ENCODE results near the gene NEAT1. TPM values are rescaled to one million over a fixed set of nuclear protein-coding genes. Genes with fewer than 3 reads are reported as not detected.

NEAT1 gene
- total RNA-seq, 4 donors from 2014 or later = 21.0 to 341 (median 183) TPM

- H3K4me3 ChIP-seq = peak overlapping the region; percentile 18 to 81
- peaks cover 0 to 1% of the 10 kb centered on the region in 2 donors for H3K36me3 ChIP-seq
- 0% methylated on average over 2 to 11 of the region's 15 CpGs for WGBS, 2 donors (ENCODE audit: low coverage in 1 of 2)
- peak; percentile 58 for ATAC-seq
- peak overlapping the region; percentile 97 to 100 (median 98) for H3K27ac ChIP-seq
- no peaks in the 10 kb centered on the region for H3K27me3 ChIP-seq
- TF ChIP-seq POLR2AphosphoS5 (IDR thresholded peaks at IDR 0.05) (peak; percentile 86), EP300 (IDR thresholded peaks at IDR 0.05) (no peak), POLR2A (IDR thresholded peaks at IDR 0.05) (peak; percentile 73 to 77)
- peaks cover 6 to 60% (median 39%) of the 10 kb centered on the region in 3 donors for H3K4me1 ChIP-seq
- no peaks in the 10 kb centered on the region for H3K9me3 ChIP-seq
Measured at GRCh38 chr11:65418681-65419459, 3.7 kb upstream of the NEAT1 start.

- Histone ChIP-seq H3K36me3 (no peaks in the 10 kb centered on the region), H3K4me3 (peak overlapping the region; percentile 18 to 81), H3K27ac (peak overlapping the region; percentile 97 to 100 (median 98)), H3K9me3 (no peaks in the 10 kb centered on the region), H3K4me1 (peaks cover 6 to 60% (median 39%) of the 10 kb centered on the region in 3 donors), H3K27me3 (no peaks in the 10 kb centered on the region)
- no peak for ATAC-seq
- TF ChIP-seq POLR2AphosphoS5 (IDR thresholded peaks at IDR 0.05) (no peak), CTCF (IDR thresholded peaks at IDR 0.05) (peak in 1 of 4 experiments; percentile 5)
- WGBS, 2 donors (ENCODE audit: low coverage in 1 of 2) = 24% methylated on average over 6 of the region's 7 CpGs; no CpG with 5 or more reads in 1 of the 2 donors
Measured at GRCh38 chr11:65419460-65419771, 3.2 kb upstream of the NEAT1 start.

GRCh38 chr11:65419772-65420481 is 2.7 kb upstream of the NEAT1 start:
- H3K36me3 ChIP-seq = no peaks in the 10 kb centered on the region
- H3K27ac ChIP-seq = peak overlapping the region; percentile 97 to 100 (median 98)
- peak overlapping the region; percentile 18 to 81 for H3K4me3 ChIP-seq
- peak; percentile 23 for ATAC-seq
- no peaks in the 10 kb centered on the region for H3K9me3 ChIP-seq
- 0% methylated on average over 5 to 6 of the region's 6 CpGs for WGBS, 2 donors (ENCODE audit: low coverage in 1 of 2)
- TF ChIP-seq POLR2AphosphoS5 (IDR thresholded peaks at IDR 0.05) (peak; percentile 96), CTCF (IDR thresholded peaks at IDR 0.05) (no peak), POLR2A (IDR thresholded peaks at IDR 0.05) (peak; percentile 38 to 59), EP300 (IDR thresholded peaks at IDR 0.05) (peak; percentile 49)
- H3K4me1 ChIP-seq = peaks cover 6 to 60% (median 39%) of the 10 kb centered on the region in 3 donors
- no peaks in the 10 kb centered on the region for H3K27me3 ChIP-seq

- H3K4me3 ChIP-seq = peak overlapping the region in 1 of 2 donors; percentile 81
- no peak for ATAC-seq
- peaks cover 6 to 56% (median 37%) of the 10 kb centered on the region in 3 donors for H3K4me1 ChIP-seq
- WGBS, 2 donors (ENCODE audit: low coverage in 1 of 2) = 60% methylated on average over 1 of the region's 2 CpGs; no CpG with 5 or more reads in 1 of the 2 donors
- TF ChIP-seq CTCF (IDR thresholded peaks at IDR 0.05) (no peak), POLR2AphosphoS5 (IDR thresholded peaks at IDR 0.05) (no peak), POLR2A (IDR thresholded peaks at IDR 0.05) (no peak), EP300 (IDR thresholded peaks at IDR 0.05) (no peak)
- H3K36me3 ChIP-seq = peaks cover 0 to 4% of the 10 kb centered on the region in 2 donors
- no peaks in the 10 kb centered on the region for H3K9me3 ChIP-seq
- peak overlapping the region; percentile 97 to 100 (median 98) for H3K27ac ChIP-seq
- H3K27me3 ChIP-seq = no peaks in the 10 kb centered on the region
Measured at GRCh38 chr11:65420506-65420905, 2.1 kb upstream of the NEAT1 start.

- H3K9me3 ChIP-seq = no peaks in the 10 kb centered on the region
- TF ChIP-seq POLR2AphosphoS5 (IDR thresholded peaks at IDR 0.05) (peak; percentile 100), CTCF (IDR thresholded peaks at IDR 0.05) (no peak), EP300 (IDR thresholded peaks at IDR 0.05) (peak; percentile 89), POLR2A (IDR thresholded peaks at IDR 0.05) (peak; percentile 77 to 78)
- H3K4me1 ChIP-seq = peaks cover 6 to 49% (median 30%) of the 10 kb centered on the region in 3 donors
- H3K4me3 ChIP-seq = peak overlapping the region; percentile 57 to 81
- peak overlapping the region; percentile 97 to 100 (median 98) for H3K27ac ChIP-seq
- H3K27me3 ChIP-seq = no peaks in the 10 kb centered on the region
- H3K36me3 ChIP-seq = peaks cover 0 to 11% of the 10 kb centered on the region in 2 donors
- WGBS, 2 donors (ENCODE audit: low coverage in 1 of 2) = 18 to 20% methylated on average over 2 to 7 of the region's 15 CpGs
- ATAC-seq = peak; percentile 64
Measured at GRCh38 chr11:65420979-65421793, 1.4 kb upstream of the NEAT1 start.

Measured in gastroesophageal sphincter (tissue), 4 donors.